Measurements from ENCODE around the gene PPP2R3C. TPM values are rescaled to one million over a fixed set of nuclear protein-coding genes. Genes with fewer than 3 reads are reported as not detected.
"Not testable (repeated sequence)": the region's sequence is repeated elsewhere in the genome, so short reads cannot be mapped to it uniquely, and the experiment has no call there.

Gene PPP2R3C
- 10 to 100 TPM; 39.4 to 39.7 TPM for total RNA-seq

- POLR2A ChIA-PET = interaction anchor here (0.5 to 3.0 kb wide), 5 partner anchors 15 to 282 kb away, joined by 3 to 25 read pairs (median 3); partner anchors contain the start of genes FAM177A1 and NFKBIA
- CTCF ChIA-PET = interaction anchor here (0.9 to 1.0 kb wide), 2 partner anchors 282 to 300 kb away, joined by 3 to 4 read pairs; no protein-coding TSS in a partner anchor
Measured at GRCh38 chr14:35121887-35122695, at the start of gene PPP2R3C, which contains the start of gene PRORP. Gene PPP2R3C, minus strand, starts transcription at chr14:35121990. Its CDS starts 31 bp downstream, at chr14:35121959. Gene PRORP, plus strand, starts transcription at chr14:35122552. Its CDS starts 694 bp downstream, at chr14:35123246.

- POLR2A ChIA-PET = no interaction called here
- CTCF ChIA-PET = no interaction called here
Measured at GRCh38 chr14:35167496-35167895, 45.7 kb upstream of the PPP2R3C start.

- CTCF ChIA-PET = interaction anchor here (1.0 kb wide), 1 partner anchor 38 kb away, joined by 3 read pairs; no protein-coding TSS in a partner anchor
- POLR2A ChIA-PET = no interaction called here
Measured at GRCh38 chr14:35164849-35165248, 43.1 kb upstream of the PPP2R3C start.

- ChIA-PET POLR2A (no interaction called here), CTCF (no interaction called here)
Measured at GRCh38 chr14:35163384-35163783, 41.6 kb upstream of the PPP2R3C start.

GRCh38 chr14:35161231-35161630 lies 39.4 kb upstream of the PPP2R3C start:
- POLR2A ChIA-PET = no interaction called here

GRCh38 chr14:35159742-35160409 lies 38.1 kb upstream of the PPP2R3C start:
- ChIA-PET CTCF (no interaction called here), POLR2A (interaction anchor here (1.0 to 1.5 kb wide), 2 partner anchors 244 to 256 kb away, joined by 3 to 7 read pairs; partner anchors contain the start of gene NFKBIA)

More at GRCh38 chr14:35161231-35161630, 39.4 kb upstream of the PPP2R3C start:
- CTCF ChIA-PET = no interaction called here

GRCh38 chr14:35158951-35159653 lies 37.3 kb upstream of the PPP2R3C start:
- POLR2A ChIA-PET = interaction anchor here (1.5 kb wide), 1 partner anchor 245 kb away, joined by 7 read pairs; the partner anchor contains the start of gene NFKBIA

GRCh38 chr14:35158491-35158890 lies 36.7 kb upstream of the PPP2R3C start:
- ChIA-PET POLR2A (no interaction called here), CTCF (no interaction called here)

More at GRCh38 chr14:35158951-35159653, 37.3 kb upstream of the PPP2R3C start:
- CTCF ChIA-PET = no interaction called here

GRCh38 chr14:35155962-35156361 lies 34.2 kb upstream of the PPP2R3C start:
- ChIA-PET POLR2A (no interaction called here), CTCF (no interaction called here)

- POLR2A ChIA-PET = no interaction called here
- CTCF ChIA-PET = interaction anchor here (0.7 kb wide), 1 partner anchor 658 kb away, joined by 3 read pairs; no protein-coding TSS in a partner anchor
Measured at GRCh38 chr14:35154016-35154415, 32.2 kb upstream of the PPP2R3C start.

GRCh38 chr14:35152531-35152930 lies 30.7 kb upstream of the PPP2R3C start:
- POLR2A ChIA-PET, CTCF ChIA-PET: not testable (repeated sequence)

GRCh38 chr14:35149239-35149638 lies 27.4 kb upstream of the PPP2R3C start:
- CTCF ChIA-PET = no interaction called here
- POLR2A ChIA-PET = no interaction called here

GRCh38 chr14:35147711-35148110 lies 25.9 kb upstream of the PPP2R3C start:
- CTCF ChIA-PET = no interaction called here
- POLR2A ChIA-PET = no interaction called here

- POLR2A ChIA-PET = no interaction called here
- CTCF ChIA-PET = no interaction called here
Measured at GRCh38 chr14:35147186-35147585, 25.4 kb upstream of the PPP2R3C start.

GRCh38 chr14:35146711-35147149 lies 24.9 kb upstream of the PPP2R3C start:
- POLR2A ChIA-PET = no interaction called here

GRCh38 chr14:35144029-35144428 lies 22.2 kb upstream of the PPP2R3C start:
- CTCF ChIA-PET = interaction anchor here (0.6 to 1.7 kb wide), 2 partner anchors 132 to 269 kb away, joined by 3 to 6 read pairs; no protein-coding TSS in a partner anchor
- POLR2A ChIA-PET = no interaction called here

More at GRCh38 chr14:35146711-35147149, 24.9 kb upstream of the PPP2R3C start:
- CTCF ChIA-PET = no interaction called here

GRCh38 chr14:35140718-35141581 lies 19.2 kb upstream of the PPP2R3C start:
- CTCF ChIA-PET = interaction anchor here (0.7 to 3.5 kb wide), 12 partner anchors 89 to 1900 kb away, joined by 3 to 30 read pairs (median 4); partner anchors contain the start of genes NFKBIA and PSMA6
- POLR2A ChIA-PET = interaction anchor here (1.3 to 1.8 kb wide), 2 partner anchors 264 to 276 kb away, joined by 3 to 9 read pairs; partner anchors contain the start of gene NFKBIA

GRCh38 chr14:35138585-35138984 lies 16.8 kb upstream of the PPP2R3C start:
- POLR2A ChIA-PET = no interaction called here
- CTCF ChIA-PET = interaction anchor here (0.6 to 1.5 kb wide), 2 partner anchors 278 to 284 kb away, joined by 3 read pairs; no protein-coding TSS in a partner anchor

Data from activated CD8-positive, alpha-beta memory T cell treated with anti-CD3 and anti-CD28 coated beads for 36 hours (primary cell).